WERI-Rb-1 (cell line): ENCODE measurements around the gene DEPDC1B.

Experiments
- DNase-seq: peaks from one replicate; pipeline ENCODE4 v3.0.0-alpha.2; 2020
- H3K27ac ChIP-seq: fragments of 250-450 bp; sonication (Bioruptor Pico); 2 replicates; pipeline ENCODE4 v1.5.1; 2020; ENCODE audit warnings: mild to moderate bottlenecking, moderate library complexity
- H3K27me3 ChIP-seq: fragments of 250-450 bp; sonication (Bioruptor Pico); 2 replicates; pipeline ENCODE4 v1.5.1; 2021; ENCODE audit warnings: mild to moderate bottlenecking, low read depth, moderate library complexity; ENCODE audit not compliant: insufficient read depth, severe bottlenecking
- H3K36me3 ChIP-seq: fragments of 250-450 bp; sonication (Bioruptor Pico); 2 replicates; pipeline ENCODE4 v1.5.1; 2020; ENCODE audit warnings: mild to moderate bottlenecking, moderate library complexity
- H3K4me3 ChIP-seq: 2 replicates; pipeline ENCODE4 v1.5.1; 2011; ENCODE audit warnings: low read depth, mild to moderate bottlenecking, control low read depth, low read length
- H3K9me3 ChIP-seq: fragments of 250-450 bp; sonication (Bioruptor Pico); 2 replicates; pipeline ENCODE4 v1.5.1; 2021; ENCODE audit warnings: mild to moderate bottlenecking, moderate library complexity; ENCODE audit not compliant: severe bottlenecking
- TF ChIP-seq, protein P1 (sequence below): IDR thresholded peaks from 2 replicates; pipeline ENCODE4 v1.5.1; 2011; ENCODE audit warnings: low read depth, mild to moderate bottlenecking, control low read depth, inconsistent platforms, low read length

The DEPDC1B gene

DNA sequence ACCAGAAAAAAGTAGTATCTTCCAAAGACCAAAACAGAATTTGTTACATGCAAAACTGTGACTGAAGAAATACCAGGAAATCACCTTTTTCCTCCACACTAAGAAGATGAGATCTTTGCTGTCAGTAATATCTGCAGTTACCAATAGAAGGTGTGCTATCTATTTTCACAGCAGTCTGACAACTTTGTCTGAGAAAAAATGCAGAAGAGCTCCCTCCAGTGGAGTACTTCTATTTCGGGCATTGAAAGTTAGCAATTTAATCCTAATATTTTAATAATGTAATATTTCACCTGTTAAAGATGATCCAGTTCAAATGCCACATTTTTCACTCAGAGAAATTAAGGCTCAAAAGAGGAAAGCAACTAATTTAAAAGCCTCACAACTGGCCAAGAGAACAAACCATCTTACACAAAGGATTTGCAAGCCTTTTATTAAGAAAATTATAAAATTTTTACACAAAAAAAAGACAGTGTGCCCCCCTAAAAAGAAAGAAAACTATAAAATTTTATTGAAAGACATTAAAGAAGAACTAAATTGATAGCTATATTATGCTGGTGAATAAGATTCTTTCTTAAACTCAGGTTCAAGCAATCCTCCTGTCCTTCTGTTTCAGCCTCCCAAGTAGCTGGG, 50.6 kb downstream of the DEPDC1B start:
- peaks cover 15% of the 10 kb centered on the region for H3K36me3 ChIP-seq
- H3K9me3 ChIP-seq: no peaks in the 10 kb centered on the region
- H3K27ac ChIP-seq: no peak overlapping the region
- no peak for DNase-seq
- TF ChIP-seq, protein P1, sequence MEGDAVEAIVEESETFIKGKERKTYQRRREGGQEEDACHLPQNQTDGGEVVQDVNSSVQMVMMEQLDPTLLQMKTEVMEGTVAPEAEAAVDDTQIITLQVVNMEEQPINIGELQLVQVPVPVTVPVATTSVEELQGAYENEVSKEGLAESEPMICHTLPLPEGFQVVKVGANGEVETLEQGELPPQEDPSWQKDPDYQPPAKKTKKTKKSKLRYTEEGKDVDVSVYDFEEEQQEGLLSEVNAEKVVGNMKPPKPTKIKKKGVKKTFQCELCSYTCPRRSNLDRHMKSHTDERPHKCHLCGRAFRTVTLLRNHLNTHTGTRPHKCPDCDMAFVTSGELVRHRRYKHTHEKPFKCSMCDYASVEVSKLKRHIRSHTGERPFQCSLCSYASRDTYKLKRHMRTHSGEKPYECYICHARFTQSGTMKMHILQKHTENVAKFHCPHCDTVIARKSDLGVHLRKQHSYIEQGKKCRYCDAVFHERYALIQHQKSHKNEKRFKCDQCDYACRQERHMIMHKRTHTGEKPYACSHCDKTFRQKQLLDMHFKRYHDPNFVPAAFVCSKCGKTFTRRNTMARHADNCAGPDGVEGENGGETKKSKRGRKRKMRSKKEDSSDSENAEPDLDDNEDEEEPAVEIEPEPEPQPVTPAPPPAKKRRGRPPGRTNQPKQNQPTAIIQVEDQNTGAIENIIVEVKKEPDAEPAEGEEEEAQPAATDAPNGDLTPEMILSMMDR: no peak
- no peak overlapping the region for H3K4me3 ChIP-seq
- H3K27me3 ChIP-seq: no peaks in the 10 kb centered on the region

DNA sequence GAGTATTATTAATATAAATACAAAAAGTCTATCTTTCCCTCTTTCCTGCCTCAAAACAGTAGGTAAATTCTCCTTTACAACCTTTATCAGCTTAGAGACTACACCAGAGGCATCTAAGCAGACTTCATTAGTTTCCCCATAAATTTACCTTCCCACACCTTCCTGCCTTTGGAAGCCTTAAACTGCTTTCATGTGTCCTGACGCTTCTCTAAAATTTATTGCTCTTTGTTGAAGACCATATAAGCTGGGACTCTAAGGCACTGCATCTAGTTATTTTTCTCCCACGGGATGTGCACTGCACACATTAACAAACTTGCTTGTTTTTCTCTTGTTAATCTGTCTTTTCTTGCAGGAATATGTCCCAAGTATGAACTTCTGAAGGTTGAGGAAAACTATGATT, 51.8 kb downstream of the DEPDC1B start:
- Histone ChIP-seq H3K4me3 (no peak overlapping the region), H3K9me3 (no peaks in the 10 kb centered on the region)
- TF ChIP-seq, protein P1: no peak

DNA sequence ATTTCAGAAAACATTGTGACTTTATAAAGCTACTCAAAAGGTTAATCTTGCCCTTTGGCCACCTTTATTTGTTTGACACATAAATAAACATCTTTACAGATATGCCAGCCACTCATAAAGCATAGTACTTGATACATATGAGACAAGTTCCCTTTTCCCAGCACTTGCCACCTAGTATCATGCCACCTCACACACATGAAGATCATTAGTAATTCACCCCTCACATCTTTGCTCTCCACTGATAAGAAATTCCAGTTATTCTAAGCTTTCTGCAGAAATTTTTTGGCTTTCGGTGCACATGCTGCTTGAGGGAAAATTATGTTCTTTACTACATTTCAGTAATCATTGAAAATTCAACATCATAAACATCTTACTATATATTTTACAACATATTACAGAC, 59.1 kb downstream of the DEPDC1B start:
- Histone ChIP-seq H3K4me3 (no peak overlapping the region), H3K27ac (no peak overlapping the region), H3K27me3 (no peaks in the 10 kb centered on the region), H3K36me3 (peaks cover 71% of the 10 kb centered on the region), H3K9me3 (no peaks in the 10 kb centered on the region)
- DNase-seq: no peak
- TF ChIP-seq, protein P1: no peak

More for the DNA sequence above, 51.8 kb downstream of the DEPDC1B start:
- Histone ChIP-seq H3K27me3 (no peaks in the 10 kb centered on the region), H3K36me3 (peaks cover 27% of the 10 kb centered on the region), H3K27ac (no peak overlapping the region)
- no peak for DNase-seq

DNA sequence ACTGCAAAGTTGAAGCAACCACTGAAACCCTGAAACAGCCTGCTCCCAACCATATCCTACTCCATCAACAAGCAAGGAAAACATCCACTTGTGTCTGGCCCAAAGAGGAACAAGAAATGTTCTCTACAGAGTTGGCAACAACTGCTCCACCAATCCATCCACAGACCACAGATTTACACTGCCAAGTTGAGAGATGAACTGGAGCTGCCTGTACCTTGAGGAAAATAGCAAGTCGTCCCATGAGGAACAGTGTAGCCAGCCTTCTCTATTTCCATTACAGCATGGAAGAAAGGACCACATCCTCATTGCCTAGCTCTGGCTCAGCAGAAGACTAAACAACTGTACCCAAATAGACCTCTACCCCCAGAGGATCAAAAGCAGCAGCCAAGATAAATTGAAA, 60.4 kb downstream of the DEPDC1B start:
- TF ChIP-seq, protein P1: no peak
- no peak overlapping the region for H3K4me3 ChIP-seq
- no peaks in the 10 kb centered on the region for H3K9me3 ChIP-seq
- H3K27me3 ChIP-seq: no peaks in the 10 kb centered on the region
- H3K27ac ChIP-seq: no peak overlapping the region
- H3K36me3 ChIP-seq: peaks cover 64% of the 10 kb centered on the region
- no peak for DNase-seq

DNA sequence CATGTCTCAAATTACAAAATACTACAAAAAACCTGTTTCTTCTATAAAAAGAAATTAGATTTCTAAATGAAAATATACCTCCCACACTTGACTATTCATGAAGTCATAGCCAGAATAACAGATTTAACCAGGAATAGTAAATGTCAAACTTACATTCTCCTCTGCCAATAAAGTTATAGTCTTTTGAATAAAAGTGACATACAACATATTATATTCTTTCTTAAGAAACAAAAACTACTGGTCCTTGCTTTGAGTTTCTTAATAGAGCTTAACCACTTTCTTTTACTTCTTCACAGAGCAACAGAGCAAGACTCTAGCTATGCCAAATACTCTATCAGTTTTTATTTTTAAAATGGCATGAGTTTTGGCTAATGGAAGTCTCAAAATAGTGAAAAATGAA, 61.7 kb downstream of the DEPDC1B start:
- TF ChIP-seq, protein P1: no peak
- Histone ChIP-seq H3K4me3 (no peak overlapping the region), H3K36me3 (peaks cover 55% of the 10 kb centered on the region), H3K27ac (no peak overlapping the region), H3K27me3 (no peaks in the 10 kb centered on the region), H3K9me3 (no peaks in the 10 kb centered on the region)
- DNase-seq: no peak

DNA sequence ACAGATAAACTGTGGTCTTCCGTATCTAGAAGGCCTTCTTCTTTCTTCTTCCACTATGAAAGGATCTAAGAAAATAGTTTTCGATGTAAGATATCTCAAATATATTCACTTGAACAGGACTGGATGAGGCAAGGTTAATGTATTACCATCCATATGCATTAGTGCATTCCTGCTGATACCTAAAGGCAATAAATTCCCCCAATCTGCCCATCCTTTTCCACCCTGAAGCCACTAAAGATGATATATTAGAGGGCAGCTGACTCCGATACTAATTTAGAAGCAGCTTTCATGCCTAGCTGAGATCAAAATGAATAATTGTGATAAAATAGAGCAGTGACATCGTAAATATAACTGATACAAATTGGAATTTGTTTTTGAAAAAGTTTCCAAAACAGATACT, 63.3 kb downstream of the DEPDC1B start:
- Histone ChIP-seq H3K27me3 (no peaks in the 10 kb centered on the region), H3K27ac (no peak overlapping the region), H3K4me3 (no peak overlapping the region), H3K36me3 (peaks cover 44% of the 10 kb centered on the region), H3K9me3 (no peaks in the 10 kb centered on the region)
- TF ChIP-seq, protein P1: no peak
- DNase-seq: no peak
